ENCODE data around the gene CPN1.

Gene CPN1

DNA sequence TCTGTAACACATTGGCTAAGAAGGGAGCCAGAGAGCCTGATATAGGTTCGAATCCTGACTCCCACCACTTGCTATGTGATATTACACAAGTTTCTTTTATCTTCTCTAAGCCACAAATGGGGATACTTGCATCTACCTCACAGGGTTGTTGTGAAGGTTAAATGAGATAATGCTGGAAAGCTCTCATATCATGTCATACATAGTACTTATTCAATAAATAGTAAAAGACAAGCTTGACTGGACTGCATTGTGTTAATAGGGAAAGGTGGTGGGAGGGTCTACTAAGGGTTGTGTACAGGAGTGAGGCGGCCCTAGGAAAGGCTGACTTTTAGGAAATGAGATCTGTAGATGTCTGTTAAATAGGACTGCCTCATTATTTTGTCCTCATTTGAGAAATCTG lies 36.1 kb downstream of the CPN1 start:
- Histone ChIP-seq H3K4me2 (ENCODE audit: low read length, poor library complexity, severe bottlenecking) (no peak overlapping the region), H2BK5ac (ENCODE audit: low read depth, low read length, poor library complexity, severe bottlenecking) (no peak overlapping the region), H3K9me3 (ENCODE audit: control insufficient read depth, low read length) (no peaks in the 10 kb centered on the region), H4K91ac (ENCODE audit: low read length) (no peak overlapping the region), H2BK120ac (ENCODE audit: low read depth, low read length) (no peak overlapping the region), H3K4me3 (ENCODE audit: insufficient read depth in 1 of 2, low read depth in 1 of 2, low read length in 2 of 2) (no peak overlapping the region), H3K4ac (ENCODE audit: low read depth in 1 of 2, low read length in 2 of 2) (no peak overlapping the region), H2BK15ac (ENCODE audit: low read depth, poor library complexity, severe bottlenecking) (no peak overlapping the region), H3K27ac (ENCODE audit: low read length, poor library complexity, severe bottlenecking) (no peak overlapping the region), H3K79me1 (replicated peaks; ENCODE audit: low read length, poor library complexity, severe bottlenecking) (no peaks in the 10 kb centered on the region), H2BK12ac (ENCODE audit: low read length in 2 of 2) (no peak overlapping the region), H3K4me1 (ENCODE audit: control insufficient read depth, insufficient read depth, low read depth, low read length) (peaks cover 4% of the 10 kb centered on the region), H4K8ac (ENCODE audit: low read length) (no peak overlapping the region), H3K27me3 (ENCODE audit: control insufficient read depth in 1 of 2, insufficient read depth in 1 of 2, low read length in 2 of 2) (no peaks in the 10 kb centered on the region), H3K18ac (ENCODE audit: low read depth in 1 of 2, low read length in 2 of 2) (no peak overlapping the region), H3K23ac (ENCODE audit: low read length in 2 of 2) (no peak overlapping the region), H3K14ac (ENCODE audit: low read length in 2 of 2) (no peak overlapping the region), H2AFZ (ENCODE audit: low read depth, low read length) (no peak overlapping the region), H3K9ac (ENCODE audit: low read length) (peak overlapping the region; percentile 80), H3K36me3 (ENCODE audit: control insufficient read depth in 1 of 2, insufficient read depth in 2 of 2, low read depth in 1 of 2, low read length in 2 of 2) (no peaks in the 10 kb centered on the region), H2AK5ac (ENCODE audit: low read length, severe bottlenecking) (no peak overlapping the region)
- WGBS: 50% methylated on average over 1 of the region's 2 CpGs
- peak; percentile 23 for DNase-seq

DNA sequence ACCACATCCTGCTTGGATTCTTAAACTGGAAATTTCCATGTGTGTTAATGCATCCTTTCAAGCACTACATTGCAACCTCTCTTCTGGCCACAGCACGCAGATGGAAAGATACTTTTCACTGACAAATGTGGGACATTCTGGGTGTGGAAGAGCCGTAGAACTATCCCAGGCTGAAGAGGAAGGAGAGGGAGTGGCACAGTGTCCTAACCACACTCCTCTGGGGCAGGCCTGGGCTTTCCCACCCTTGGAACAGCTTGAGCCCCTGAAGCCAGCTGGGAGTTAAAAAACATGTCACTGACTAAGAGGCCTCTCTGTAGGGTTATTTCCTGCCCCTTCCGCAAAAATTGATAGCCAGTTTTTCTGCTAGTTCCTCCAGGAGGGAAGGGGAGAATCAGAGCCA lies 37.9 kb downstream of the CPN1 start:
- H3K9me3 ChIP-seq (ENCODE audit: control insufficient read depth, low read length): no peaks in the 10 kb centered on the region

DNA sequence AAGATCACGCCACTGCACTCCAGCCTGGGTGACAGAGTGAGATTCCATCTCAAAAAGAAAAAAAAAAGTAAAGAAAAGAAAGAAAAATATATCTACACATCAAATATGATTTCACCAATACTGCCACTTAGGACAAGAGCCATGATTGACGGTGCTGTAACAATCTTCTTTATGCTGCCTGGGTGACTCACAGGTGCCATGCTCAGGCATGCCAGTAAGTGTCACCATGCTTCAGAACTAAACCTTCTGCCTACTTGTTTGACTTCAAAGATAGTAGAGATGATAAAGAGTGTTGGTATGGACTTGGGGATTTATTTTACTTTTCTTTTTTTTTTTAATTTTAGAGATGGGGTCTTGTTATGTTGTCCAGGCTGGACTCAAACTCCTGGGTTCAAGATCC lies 38.3 kb downstream of the CPN1 start:
- no peak overlapping the region for H4K91ac ChIP-seq (ENCODE audit: low read length)
- H3K27me3 ChIP-seq (ENCODE audit: control insufficient read depth in 1 of 2, insufficient read depth in 1 of 2, low read length in 2 of 2): no peaks in the 10 kb centered on the region
- no peak overlapping the region for H3K4me2 ChIP-seq (ENCODE audit: low read length, poor library complexity, severe bottlenecking)
- H4K8ac ChIP-seq (ENCODE audit: low read length): no peak overlapping the region
- peaks cover 7% of the 10 kb centered on the region for H3K4me1 ChIP-seq (ENCODE audit: control insufficient read depth, insufficient read depth, low read depth, low read length)
- H3K4me3 ChIP-seq (ENCODE audit: insufficient read depth in 1 of 2, low read depth in 1 of 2, low read length in 2 of 2): no peak overlapping the region
- no peak overlapping the region for H2BK120ac ChIP-seq (ENCODE audit: low read depth, low read length)
- H3K9me3 ChIP-seq (ENCODE audit: control insufficient read depth, low read length): no peaks in the 10 kb centered on the region
- H3K23ac ChIP-seq (ENCODE audit: low read length in 2 of 2): no peak overlapping the region
- no peaks in the 10 kb centered on the region for H3K79me1 ChIP-seq (replicated peaks; ENCODE audit: low read length, poor library complexity, severe bottlenecking)
- H2BK12ac ChIP-seq (ENCODE audit: low read length in 2 of 2): peak overlapping the region; percentile 70 to 85
- no peak overlapping the region for H3K27ac ChIP-seq (ENCODE audit: low read length, poor library complexity, severe bottlenecking)
- peak overlapping the region in 1 of 2 experiments; percentile 92 for H3K18ac ChIP-seq (ENCODE audit: low read depth in 1 of 2, low read length in 2 of 2)
- peak overlapping the region; percentile 80 for H3K9ac ChIP-seq (ENCODE audit: low read length)
- no peak for DNase-seq
- peak overlapping the region in 1 of 2 experiments; percentile 81 for H3K4ac ChIP-seq (ENCODE audit: low read depth in 1 of 2, low read length in 2 of 2)
- no peaks in the 10 kb centered on the region for H3K36me3 ChIP-seq (ENCODE audit: control insufficient read depth in 1 of 2, insufficient read depth in 2 of 2, low read depth in 1 of 2, low read length in 2 of 2)
- 45% methylated on average over 1 of the region's 2 CpGs for WGBS
- H2BK5ac ChIP-seq (ENCODE audit: low read depth, low read length, poor library complexity, severe bottlenecking): no peak overlapping the region
- H2AFZ ChIP-seq (ENCODE audit: low read depth, low read length): no peak overlapping the region
- H3K14ac ChIP-seq (ENCODE audit: low read length in 2 of 2): no peak overlapping the region
- H2AK5ac ChIP-seq (ENCODE audit: low read length, severe bottlenecking): no peak overlapping the region
- H2BK15ac ChIP-seq (ENCODE audit: low read depth, poor library complexity, severe bottlenecking): no peak overlapping the region

More for the DNA sequence above, 37.9 kb downstream of the CPN1 start:
- WGBS: 0% methylated on average over 2 of the region's 3 CpGs
- Histone ChIP-seq H3K4me1 (ENCODE audit: control insufficient read depth, insufficient read depth, low read depth, low read length) (peaks cover 4% of the 10 kb centered on the region), H3K23ac (ENCODE audit: low read length in 2 of 2) (no peak overlapping the region), H2AK5ac (ENCODE audit: low read length, severe bottlenecking) (no peak overlapping the region), H3K36me3 (ENCODE audit: control insufficient read depth in 1 of 2, insufficient read depth in 2 of 2, low read depth in 1 of 2, low read length in 2 of 2) (no peaks in the 10 kb centered on the region), H4K91ac (ENCODE audit: low read length) (no peak overlapping the region), H3K18ac (ENCODE audit: low read depth in 1 of 2, low read length in 2 of 2) (peak overlapping the region in 1 of 2 experiments; percentile 68), H3K4me3 (ENCODE audit: insufficient read depth in 1 of 2, low read depth in 1 of 2, low read length in 2 of 2) (peak overlapping the region in 1 of 2 experiments; percentile 39), H3K27me3 (ENCODE audit: control insufficient read depth in 1 of 2, insufficient read depth in 1 of 2, low read length in 2 of 2) (no peaks in the 10 kb centered on the region), H2BK12ac (ENCODE audit: low read length in 2 of 2) (peak overlapping the region in 1 of 2 experiments; percentile 25), H3K14ac (ENCODE audit: low read length in 2 of 2) (no peak overlapping the region), H3K9ac (ENCODE audit: low read length) (peak overlapping the region; percentile 80), H2BK15ac (ENCODE audit: low read depth, poor library complexity, severe bottlenecking) (no peak overlapping the region), H2BK120ac (ENCODE audit: low read depth, low read length) (peak overlapping the region; percentile 8), H3K79me1 (replicated peaks; ENCODE audit: low read length, poor library complexity, severe bottlenecking) (no peaks in the 10 kb centered on the region), H2BK5ac (ENCODE audit: low read depth, low read length, poor library complexity, severe bottlenecking) (no peak overlapping the region), H2AFZ (ENCODE audit: low read depth, low read length) (no peak overlapping the region), H3K27ac (ENCODE audit: low read length, poor library complexity, severe bottlenecking) (peak overlapping the region; percentile 24), H3K4ac (ENCODE audit: low read depth in 1 of 2, low read length in 2 of 2) (peak overlapping the region in 1 of 2 experiments; percentile 73), H3K4me2 (ENCODE audit: low read length, poor library complexity, severe bottlenecking) (no peak overlapping the region), H4K8ac (ENCODE audit: low read length) (peak overlapping the region; percentile 70)
- DNase-seq: peak; percentile 98

DNA sequence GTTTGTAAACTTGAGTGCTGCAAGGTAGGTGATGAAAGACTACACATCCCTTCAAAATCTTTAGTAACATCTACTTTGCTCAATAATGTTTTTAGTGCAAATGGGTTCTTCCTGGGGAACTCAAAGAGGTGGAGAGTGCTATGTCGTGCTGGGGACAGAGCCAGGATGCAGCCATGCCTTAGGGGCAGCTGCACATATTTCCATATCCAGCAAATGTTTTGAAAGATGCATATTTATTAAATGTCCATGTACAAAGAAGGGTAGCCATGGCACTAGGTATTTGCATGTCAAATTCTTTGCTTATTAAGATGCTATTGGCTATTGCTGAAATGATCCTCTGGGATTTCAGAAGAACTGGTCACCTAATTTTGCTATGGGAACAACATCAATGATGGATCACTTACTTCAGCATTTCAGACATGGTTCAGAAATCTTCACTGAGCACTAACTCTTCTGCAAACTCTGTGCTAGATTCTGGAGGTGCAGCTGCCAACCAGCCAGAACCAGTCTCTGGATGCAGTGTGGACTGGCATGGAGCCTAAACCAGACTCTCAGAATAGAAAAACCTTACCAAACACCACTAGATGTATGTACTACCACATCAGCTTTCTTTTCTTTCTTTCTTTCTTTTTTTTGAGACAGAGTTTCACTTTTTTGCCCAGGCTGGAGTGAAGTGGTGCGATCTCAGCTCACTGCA lies 40.2 kb downstream of the CPN1 start:
- Histone ChIP-seq H3K27ac (ENCODE audit: low read length, poor library complexity, severe bottlenecking) (no peak overlapping the region), H3K27me3 (ENCODE audit: control insufficient read depth in 1 of 2, insufficient read depth in 1 of 2, low read length in 2 of 2) (no peaks in the 10 kb centered on the region), H3K9ac (ENCODE audit: low read length) (no peak overlapping the region), H2BK12ac (ENCODE audit: low read length in 2 of 2) (no peak overlapping the region), H2BK120ac (ENCODE audit: low read depth, low read length) (no peak overlapping the region), H2AFZ (ENCODE audit: low read depth, low read length) (no peak overlapping the region), H3K4me1 (ENCODE audit: control insufficient read depth, insufficient read depth, low read depth, low read length) (peaks cover 7% of the 10 kb centered on the region), H4K8ac (ENCODE audit: low read length) (no peak overlapping the region), H2AK5ac (ENCODE audit: low read length, severe bottlenecking) (no peak overlapping the region), H4K91ac (ENCODE audit: low read length) (no peak overlapping the region), H3K36me3 (ENCODE audit: control insufficient read depth in 1 of 2, insufficient read depth in 2 of 2, low read depth in 1 of 2, low read length in 2 of 2) (no peaks in the 10 kb centered on the region), H3K4me3 (ENCODE audit: insufficient read depth in 1 of 2, low read depth in 1 of 2, low read length in 2 of 2) (no peak overlapping the region), H3K4me2 (ENCODE audit: low read length, poor library complexity, severe bottlenecking) (no peak overlapping the region), H2BK15ac (ENCODE audit: low read depth, poor library complexity, severe bottlenecking) (no peak overlapping the region), H2BK5ac (ENCODE audit: low read depth, low read length, poor library complexity, severe bottlenecking) (no peak overlapping the region), H3K18ac (ENCODE audit: low read depth in 1 of 2, low read length in 2 of 2) (no peak overlapping the region), H3K14ac (ENCODE audit: low read length in 2 of 2) (no peak overlapping the region), H3K9me3 (ENCODE audit: control insufficient read depth, low read length) (no peaks in the 10 kb centered on the region), H3K23ac (ENCODE audit: low read length in 2 of 2) (no peak overlapping the region), H3K79me1 (replicated peaks; ENCODE audit: low read length, poor library complexity, severe bottlenecking) (no peaks in the 10 kb centered on the region), H3K4ac (ENCODE audit: low read depth in 1 of 2, low read length in 2 of 2) (no peak overlapping the region)
- WGBS: 100% methylated on average over 1 of the region's 2 CpGs
- no peak for DNase-seq
